Fibroblast of lung (primary cell): ENCODE measurements around the gene GPR139.

Source experiments
- CTCF ChIP-seq, 2 donors: IDR thresholded peaks in 1 of 2; conservative IDR thresholded peaks in 1 of 2; 1 replicate in 1 of 2; 2 replicates in 1 of 2; pipeline ENCODE4 v1.5.1; 2011 to 2012; ENCODE audit warnings: low read length in 2 of 2, control low read depth in 1 of 2, inconsistent platforms in 1 of 2, low read depth in 1 of 2, mild to moderate bottlenecking in 1 of 2
- EZH2 ChIP-seq: IDR thresholded peaks from 2 replicates; pipeline ENCODE4 v1.5.1; 2012; ENCODE audit warnings: low read length, control low read depth, mild to moderate bottlenecking; ENCODE audit errors: missing control alignments

DNA sequence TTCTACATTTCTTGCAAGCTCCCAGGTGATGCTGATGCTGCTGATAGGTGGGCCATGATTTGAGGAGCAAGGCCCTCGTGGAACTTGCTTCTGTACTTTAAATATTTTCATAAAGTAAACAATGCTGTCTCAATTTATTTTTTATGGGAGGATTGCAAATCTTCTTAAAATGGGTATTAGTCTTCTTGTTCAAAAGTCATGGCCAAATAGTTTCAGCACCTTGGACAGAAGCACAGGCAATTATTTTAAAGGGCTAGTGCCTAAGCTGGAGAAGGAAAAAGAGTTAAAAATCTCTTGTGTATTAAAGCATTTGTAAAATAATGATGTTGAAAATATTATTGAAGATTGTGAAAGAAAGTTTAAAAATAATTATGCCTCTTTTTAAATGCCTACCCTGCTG lies 50.5 kb downstream of the GPR139 start:
- TF ChIP-seq CTCF (conservative IDR thresholded peaks at IDR 0.05 in 1 of 2, IDR thresholded peaks at IDR 0.05 in 1 of 2; ENCODE audit: low read depth in 1 of 2, low read length in 2 of 2) (no peak), EZH2 (no peak)
